HG03469 (cell line): ENCODE data around the gene ATP9B.
A peak's percentile ranks its signal among the peaks of the same experiment; 100 is the strongest.

Experiments used
- ATAC-seq: cut with Tn5 transposase; IDR thresholded peaks from one replicate; pipeline ENCODE4 v1.9.1; 2021; ENCODE audit warnings: mild to moderate bottlenecking, moderate library complexity, moderate number of reproducible peaks; ENCODE audit not compliant: unreplicated experiment

Gene ATP9B

GRCh38 chr18:79403723-79404566, 334.8 kb downstream of the ATP9B start:
- no peak for ATAC-seq

GRCh38 chr18:79404567-79404910, 335.3 kb downstream of the ATP9B start:
- ATAC-seq = no peak

GRCh38 chr18:79405019-79405780, 336.0 kb downstream of the ATP9B start:
- no peak for ATAC-seq

- peak; percentile 78 for ATAC-seq
These were observed 336.8 kb downstream of the ATP9B start for GRCh38 chr18:79405781-79406575.

- ATAC-seq = no peak
These were observed 337.5 kb downstream of the ATP9B start for GRCh38 chr18:79406708-79407107.

GRCh38 chr18:79409313-79409712, 340.1 kb downstream of the ATP9B start:
- ATAC-seq = no peak

- no peak for ATAC-seq
These were observed 341.0 kb downstream of the ATP9B start for GRCh38 chr18:79410171-79410641.

GRCh38 chr18:79410731-79411613, 341.8 kb downstream of the ATP9B start:
- no peak for ATAC-seq

GRCh38 chr18:79411614-79412526, 342.7 kb downstream of the ATP9B start:
- ATAC-seq = no peak

- no peak for ATAC-seq
These were observed 343.8 kb downstream of the ATP9B start for GRCh38 chr18:79413025-79413424.

- no peak for ATAC-seq
These were observed 344.2 kb downstream of the ATP9B start for GRCh38 chr18:79413426-79413825.

- no peak for ATAC-seq
These were observed 344.7 kb downstream of the ATP9B start for GRCh38 chr18:79413901-79414300.

- no peak for ATAC-seq
These were observed 347.0 kb downstream of the ATP9B start for GRCh38 chr18:79416022-79416676.

- ATAC-seq = no peak
These were observed 347.5 kb downstream of the ATP9B start for GRCh38 chr18:79416677-79417052.

- no peak for ATAC-seq
These were observed 349.0 kb downstream of the ATP9B start for GRCh38 chr18:79418236-79418635.

GRCh38 chr18:79418642-79419041, 349.4 kb downstream of the ATP9B start:
- ATAC-seq = no peak

GRCh38 chr18:79420033-79420745, 351.0 kb downstream of the ATP9B start:
- no peak for ATAC-seq

- no peak for ATAC-seq
These were observed 352.2 kb downstream of the ATP9B start for GRCh38 chr18:79421275-79421857.
